Cerebellar cortex (tissue), 1 donor: ENCODE measurements around the gene IGSF9B.

Experiments
- DNase-seq: peaks from one replicate; pipeline ENCODE4 v3.0.0-alpha.2; 2015; ENCODE audit warnings: low spot score

The IGSF9B gene

DNA sequence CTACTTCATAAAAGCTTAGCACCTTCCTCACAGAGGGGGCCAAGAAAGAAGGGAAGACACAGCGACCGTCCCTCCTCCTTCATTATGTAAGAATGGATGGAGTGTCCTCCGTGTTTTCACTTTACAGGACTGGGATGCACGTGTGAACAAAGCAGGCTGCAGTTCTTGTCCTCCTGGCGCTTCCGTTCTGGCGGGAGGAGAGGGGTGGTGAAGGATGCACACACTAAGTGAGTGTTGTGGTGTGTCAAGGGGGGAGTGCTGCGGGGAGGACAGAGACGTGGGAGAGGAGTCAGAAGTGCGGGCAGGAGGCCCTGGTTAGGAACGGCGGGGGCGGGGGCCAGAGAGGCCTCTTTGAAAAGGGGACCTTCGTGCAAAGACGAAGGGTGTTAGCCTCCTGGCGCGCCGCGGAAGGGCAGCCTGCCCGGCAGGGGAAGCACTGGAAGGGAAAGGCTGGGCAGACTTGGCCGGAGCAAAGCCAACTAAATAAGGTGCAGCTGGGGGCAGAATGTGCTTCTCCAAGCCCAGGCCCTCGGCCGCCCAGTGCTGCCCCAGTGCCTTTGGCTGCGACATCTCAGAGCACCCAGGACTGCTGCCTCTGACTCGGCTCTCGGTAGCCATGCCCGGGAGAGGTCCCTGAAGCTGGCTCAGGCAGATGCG lies 27.0 kb upstream of the IGSF9B start:
- DNase-seq = no peak

GRCh38 chr11:133982876-133983275 lies 26.1 kb upstream of the IGSF9B start:
- DNase-seq = no peak

DNA sequence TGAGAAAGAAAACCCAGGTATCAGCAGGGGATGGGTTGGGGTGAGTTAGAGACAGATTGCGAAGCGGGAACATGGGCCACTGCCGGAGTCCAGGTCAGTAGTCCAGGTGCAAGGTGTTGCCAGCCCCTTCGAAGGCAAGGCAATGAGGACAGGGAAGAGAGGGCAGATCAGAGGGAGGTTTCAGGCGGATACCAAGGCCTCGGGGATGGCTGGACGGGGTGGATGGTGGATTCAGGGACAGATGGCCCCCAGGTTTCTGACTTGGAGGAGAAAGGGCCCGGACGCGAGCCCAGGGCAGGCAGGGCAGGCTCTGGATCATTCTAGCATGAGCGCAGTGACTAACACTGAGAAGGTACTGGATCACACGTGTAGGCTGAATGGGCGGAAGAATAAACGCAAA lies 25.4 kb upstream of the IGSF9B start:
- no peak for DNase-seq

DNA sequence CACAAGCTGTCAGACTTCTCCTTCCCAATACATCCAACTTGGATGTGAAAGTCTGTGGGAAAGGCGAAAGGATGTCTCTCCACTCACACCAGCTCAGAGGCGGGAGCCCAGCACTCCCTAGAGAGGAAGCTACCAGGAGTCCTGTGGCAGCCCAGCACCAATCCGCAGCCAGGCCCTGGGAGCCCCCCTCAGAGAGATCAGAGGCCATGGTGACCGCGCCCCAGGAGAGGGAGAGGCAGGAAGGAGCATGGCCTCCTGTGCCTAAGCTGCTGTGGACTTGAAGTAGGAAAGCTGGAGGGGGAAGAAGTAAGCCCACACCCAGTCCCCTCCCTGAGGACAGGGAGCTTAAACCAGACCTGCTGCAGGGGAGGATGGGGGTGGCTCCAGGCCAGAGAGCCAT lies 24.4 kb upstream of the IGSF9B start:
- DNase-seq = no peak

GRCh38 chr11:133980665-133981064 lies 23.9 kb upstream of the IGSF9B start:
- no peak for DNase-seq

GRCh38 chr11:133978794-133979193 lies 22.0 kb upstream of the IGSF9B start:
- no peak for DNase-seq

- no peak for DNase-seq
Observed at GRCh38 chr11:133977067-133977677, 20.4 kb upstream of the IGSF9B start.

- no peak for DNase-seq
Observed at GRCh38 chr11:133975488-133975849, 18.7 kb upstream of the IGSF9B start.

- DNase-seq = no peak
Observed at GRCh38 chr11:133974836-133975487, 18.2 kb upstream of the IGSF9B start.

GRCh38 chr11:133971881-133972280 lies 15.1 kb upstream of the IGSF9B start:
- DNase-seq = no peak

DNA sequence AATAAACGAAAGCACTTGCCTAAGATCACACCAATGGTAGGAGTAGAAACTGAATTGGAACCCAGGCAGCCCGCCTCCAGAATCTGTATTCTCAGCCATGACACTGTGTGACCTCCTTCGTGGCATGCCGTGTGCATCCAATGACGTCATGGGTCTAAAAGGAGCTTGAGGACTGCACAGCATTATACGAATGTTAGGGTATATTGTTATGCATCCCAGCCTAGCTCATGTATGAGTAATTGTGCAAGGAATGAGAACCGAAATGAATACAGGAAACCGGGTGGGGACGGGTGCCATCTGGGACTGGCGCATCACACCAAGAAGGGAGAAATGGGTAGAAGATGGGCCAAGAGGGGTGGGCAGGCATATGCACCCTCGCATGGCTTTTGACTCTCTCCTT lies 12.3 kb upstream of the IGSF9B start:
- no peak for DNase-seq

DNA sequence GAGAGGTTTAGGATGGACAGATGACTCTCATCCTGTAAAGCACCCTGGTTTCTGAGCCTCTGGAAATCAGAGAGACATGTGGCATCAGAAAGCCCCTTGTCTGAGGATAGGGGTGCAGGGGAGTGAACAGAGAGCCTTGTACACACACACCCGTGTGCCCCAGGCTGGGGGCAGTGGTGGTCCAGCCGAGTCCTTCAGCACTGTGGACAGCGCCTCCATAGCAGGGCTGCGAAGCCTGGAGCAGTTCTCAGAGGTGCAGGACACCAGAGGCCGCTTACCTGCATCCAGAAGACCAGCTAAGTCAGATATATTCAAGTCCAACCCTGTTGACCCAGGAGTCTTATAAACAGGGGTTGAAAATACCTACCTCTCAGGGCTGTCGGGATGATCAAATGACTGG lies 11.5 kb upstream of the IGSF9B start:
- DNase-seq = no peak

GRCh38 chr11:133967599-133968238 lies 11.0 kb upstream of the IGSF9B start:
- DNase-seq = no peak

DNA sequence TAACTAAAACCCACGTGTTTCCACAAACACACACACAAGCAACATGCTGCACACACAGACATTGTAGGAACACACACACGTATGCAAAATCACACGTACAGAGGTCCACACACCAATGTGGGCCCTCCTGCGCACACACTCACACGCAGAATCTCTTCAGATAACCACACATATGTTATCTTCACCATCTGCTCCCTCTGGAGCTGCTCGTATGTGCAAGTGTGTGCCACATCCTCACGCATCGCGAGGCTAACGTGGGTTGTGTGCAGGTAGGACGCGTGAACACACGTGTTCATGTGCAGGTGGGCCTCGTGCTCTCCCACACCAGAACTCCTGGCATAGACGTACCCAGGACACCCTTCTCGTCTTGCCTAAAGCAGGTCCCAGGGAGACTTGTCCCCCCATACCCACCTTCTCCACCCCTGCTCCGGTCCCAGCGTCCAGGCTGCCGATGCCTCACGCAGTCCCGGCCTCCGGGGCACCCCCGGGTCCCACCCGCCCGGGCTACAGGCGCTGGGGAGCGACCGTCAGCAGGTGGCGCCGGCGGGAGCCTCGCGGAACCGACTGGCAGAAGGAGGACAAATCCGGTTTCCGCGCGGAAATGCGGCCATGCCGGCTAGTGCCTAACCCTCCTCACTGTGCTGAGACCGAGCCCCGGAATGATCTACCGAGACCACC lies 10.3 kb upstream of the IGSF9B start:
- peak; percentile 65 for DNase-seq

DNA sequence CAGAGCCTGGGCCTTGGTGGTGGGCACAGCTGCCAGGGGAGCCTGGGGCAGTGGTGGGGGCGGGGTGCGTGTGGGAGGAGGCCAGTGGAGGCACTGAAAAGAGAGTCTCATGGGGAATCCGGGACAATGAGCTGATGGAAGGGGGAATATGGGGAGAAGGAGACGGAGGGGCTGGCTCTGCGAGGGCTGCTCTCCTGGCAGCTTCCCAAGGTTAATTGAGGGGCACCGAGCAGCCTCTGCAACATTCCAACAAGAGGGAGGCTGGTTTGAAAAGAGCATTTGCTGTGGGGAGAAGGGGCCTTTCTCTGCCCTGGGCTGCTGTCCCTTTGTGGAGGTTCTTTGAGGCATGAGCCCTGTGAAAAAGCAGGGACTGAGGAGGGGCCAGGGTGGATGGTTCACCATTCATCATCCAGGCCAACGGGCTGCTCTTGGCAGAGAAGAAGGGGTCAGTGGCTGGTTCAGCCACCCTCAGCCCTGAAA lies 9.4 kb upstream of the IGSF9B start:
- DNase-seq = no peak

- DNase-seq = no peak
Observed at GRCh38 chr11:133965031-133965601, 8.3 kb upstream of the IGSF9B start.

DNA sequence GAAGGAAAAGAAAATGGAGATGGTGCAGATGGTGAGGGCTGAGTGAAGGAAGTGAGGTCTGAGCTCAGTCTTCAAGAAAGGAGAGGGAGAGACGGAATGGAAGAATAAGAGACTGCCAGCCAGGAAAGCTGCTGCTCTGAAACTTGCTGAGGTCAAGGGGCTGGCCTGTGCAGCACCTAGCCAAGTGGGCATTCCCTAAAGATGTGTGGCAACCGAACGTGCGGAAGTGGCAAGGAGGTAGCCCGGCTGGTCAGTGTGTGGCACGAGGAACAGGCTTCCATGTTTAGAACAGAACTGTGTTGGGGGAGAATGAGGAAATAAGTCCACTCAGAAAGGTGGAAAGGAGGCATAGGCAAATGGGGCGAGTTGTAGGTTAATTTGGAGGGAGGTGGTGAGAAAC lies 7.6 kb upstream of the IGSF9B start:
- no peak for DNase-seq

DNA sequence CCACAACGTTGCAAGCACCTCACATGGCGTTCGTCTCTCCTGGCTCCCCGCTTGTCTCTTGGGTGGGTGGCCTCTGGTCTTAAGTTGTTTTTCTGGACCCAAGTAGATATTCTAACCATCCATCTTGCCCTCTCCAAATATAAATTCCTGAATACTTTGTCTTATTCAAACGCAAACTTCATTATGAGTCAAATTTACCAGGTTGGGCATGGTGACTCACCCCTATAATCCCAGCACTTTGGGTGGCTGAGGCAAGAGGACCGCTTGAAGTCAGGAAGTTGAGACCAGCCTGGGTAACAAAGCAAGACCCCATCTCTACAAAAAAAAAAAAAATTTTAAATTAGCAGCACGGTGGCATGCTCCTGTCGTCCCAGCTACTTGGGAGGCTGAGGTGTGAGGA lies 5.1 kb upstream of the IGSF9B start:
- DNase-seq = no peak

GRCh38 chr11:133957900-133958299 lies 1.1 kb upstream of the IGSF9B start:
- DNase-seq = no peak

- no peak for DNase-seq
Observed at GRCh38 chr11:133955945-133956421, 785 bp downstream of the IGSF9B start.

DNA sequence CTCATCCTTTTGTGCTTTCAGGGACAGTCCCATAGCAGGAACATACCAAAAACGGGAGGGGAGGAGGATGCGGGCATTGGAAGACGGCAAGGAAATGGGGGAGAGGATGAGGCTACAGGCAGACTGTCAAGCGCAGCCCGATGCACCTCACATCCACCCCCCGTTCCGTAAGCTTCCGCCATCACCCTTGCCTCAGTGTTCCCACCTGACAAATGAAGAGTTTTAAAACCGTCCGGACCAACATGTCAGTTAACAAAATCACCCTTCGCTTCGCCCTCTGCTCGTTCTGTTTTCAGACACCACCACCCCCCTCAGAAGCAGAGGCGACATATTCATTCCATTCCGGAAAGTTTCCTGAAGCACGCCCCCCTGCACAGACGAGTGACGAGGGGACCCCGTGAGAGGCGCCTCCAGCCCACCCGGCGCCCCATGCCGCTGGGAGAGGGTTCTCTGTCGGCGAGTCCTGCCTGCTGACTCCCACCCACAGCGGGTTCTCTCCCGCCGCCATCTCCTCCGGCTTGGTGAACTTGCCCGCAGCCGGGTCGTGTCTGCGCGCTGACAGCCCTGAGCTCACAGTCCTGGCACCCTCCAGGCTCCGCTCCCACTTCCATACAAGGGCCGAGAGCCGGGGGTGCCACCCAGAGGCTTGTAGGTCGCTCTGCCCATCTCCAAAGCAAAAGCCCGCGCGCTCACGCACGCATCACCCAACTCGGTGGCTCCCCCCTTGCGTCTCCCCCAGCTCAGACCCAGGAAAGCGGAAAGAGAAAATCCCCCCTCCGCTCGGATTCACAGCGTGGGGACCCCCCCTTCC lies 1.5 kb downstream of the IGSF9B start:
- DNase-seq = peak; percentile 83
